CD4-positive, alpha-beta T cell treated with Interleukin-2 at 100 ng/mL for 4 hours (primary cell): ENCODE data around the gene STAB2.

Experiments
- DNase-seq: peaks from one replicate; pipeline ENCODE4 v3.0.0-alpha.2; 2020; ENCODE audit warnings: low spot score

STAB2 gene

GRCh38 chr12:103780992-103781391 is 193.9 kb downstream of the STAB2 start:
- DNase-seq: no peak

GRCh38 chr12:103782399-103782798 is 195.3 kb downstream of the STAB2 start:
- DNase-seq: no peak

- DNase-seq: no peak
Observed at GRCh38 chr12:103783744-103784664, 196.9 kb downstream of the STAB2 start.

GRCh38 chr12:103785243-103786031 is 198.4 kb downstream of the STAB2 start:
- no peak for DNase-seq

GRCh38 chr12:103786201-103786600 is 199.1 kb downstream of the STAB2 start:
- DNase-seq: no peak

- no peak for DNase-seq
Observed at GRCh38 chr12:103791350-103791920, 204.4 kb downstream of the STAB2 start.

GRCh38 chr12:103793046-103793445 is 206.0 kb downstream of the STAB2 start:
- DNase-seq: no peak

GRCh38 chr12:103793512-103794045 is 206.5 kb downstream of the STAB2 start:
- no peak for DNase-seq

GRCh38 chr12:103794309-103795213 is 207.5 kb downstream of the STAB2 start:
- no peak for DNase-seq

- DNase-seq: no peak
Observed at GRCh38 chr12:103798586-103798985, 211.5 kb downstream of the STAB2 start.

- DNase-seq: no peak
Observed at GRCh38 chr12:103799504-103799856, 212.4 kb downstream of the STAB2 start.

- DNase-seq: no peak
Observed at GRCh38 chr12:103799857-103800771, 213.0 kb downstream of the STAB2 start.

GRCh38 chr12:103801709-103802585 is 214.9 kb downstream of the STAB2 start:
- DNase-seq: no peak

- DNase-seq: no peak
Observed at GRCh38 chr12:103802586-103802886, 215.5 kb downstream of the STAB2 start.

GRCh38 chr12:103803847-103804246 is 216.8 kb downstream of the STAB2 start:
- DNase-seq: no peak

- no peak for DNase-seq
Observed at GRCh38 chr12:103805655-103806360, 218.7 kb downstream of the STAB2 start.

GRCh38 chr12:103806803-103807202 is 219.7 kb downstream of the STAB2 start:
- DNase-seq: no peak

GRCh38 chr12:103807561-103808238 is 220.6 kb downstream of the STAB2 start:
- DNase-seq: no peak
